Measurements from ENCODE around the gene SMAD3.

The SMAD3 gene

GRCh38 chr15:67174864-67175573 lies 109.6 kb downstream of the SMAD3 start (continued):
- peak; percentile 35; the same call in 1 of the 2 replicates for TF ChIP-seq PATZ1 (tag by site-specific recombination; IDR thresholded peaks at IDR 0.05)
- no peak for TF ChIP-seq EGR2 (tag by site-specific recombination; IDR thresholded peaks at IDR 0.05; ENCODE audit: low read depth)
- TF ChIP-seq ZNF121 (tag by site-specific recombination; IDR thresholded peaks at IDR 0.05): no peak
- no peak for TF ChIP-seq ZNF404 (tag by site-specific recombination; IDR thresholded peaks at IDR 0.05)
- TF ChIP-seq ZNF10 (tag by site-specific recombination; IDR thresholded peaks at IDR 0.05): peak; percentile 83
- TF ChIP-seq ZNF777 (tag by site-specific recombination; IDR thresholded peaks at IDR 0.05; ENCODE audit: borderline replicate concordance): no peak
- TF ChIP-seq OSR2 (tag by site-specific recombination; IDR thresholded peaks at IDR 0.05): peak; percentile 96
- TF ChIP-seq ZNF311 (tag by site-specific recombination; IDR thresholded peaks at IDR 0.05; ENCODE audit: borderline replicate concordance): no peak
- TF ChIP-seq, protein P1, sequence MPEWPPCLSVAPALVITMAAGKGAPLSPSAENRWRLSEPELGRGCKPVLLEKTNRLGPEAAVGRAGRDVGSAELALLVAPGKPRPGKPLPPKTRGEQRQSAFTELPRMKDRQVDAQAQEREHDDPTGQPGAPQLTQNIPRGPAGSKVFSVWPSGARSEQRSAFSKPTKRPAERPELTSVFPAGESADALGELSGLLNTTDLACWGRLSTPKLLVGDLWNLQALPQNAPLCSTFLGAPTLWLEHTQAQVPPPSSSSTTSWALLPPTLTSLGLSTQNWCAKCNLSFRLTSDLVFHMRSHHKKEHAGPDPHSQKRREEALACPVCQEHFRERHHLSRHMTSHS (tag by site-specific recombination; IDR thresholded peaks at IDR 0.05): no peak
- TF ChIP-seq ZNF184 (tag by site-specific recombination; IDR thresholded peaks at IDR 0.05): no peak
- 0 out of 2 replicates have a peak, but pooled peaks have one; percentile 33 for TF ChIP-seq ZBTB10 (tag by site-specific recombination; IDR thresholded peaks at IDR 0.05)
- TF ChIP-seq ZNF366 (tag by site-specific recombination; conservative IDR thresholded peaks at IDR 0.05): peak; percentile 44; the same call in 1 of the 2 replicates
- peak; percentile 32; the same call in 1 of the 2 replicates for TF ChIP-seq ZNF629 (tag by site-specific recombination; IDR thresholded peaks at IDR 0.05)
- TF ChIP-seq ZFP69B (tag by site-specific recombination; IDR thresholded peaks at IDR 0.05): peak; percentile 87
- peak; percentile 74 for TF ChIP-seq ZBTB48 (tag by site-specific recombination; IDR thresholded peaks at IDR 0.05)
- TF ChIP-seq YY2 (tag by site-specific recombination; IDR thresholded peaks at IDR 0.05): 0 out of 2 replicates have a peak, but pooled peaks have one; percentile 29
- peak; percentile 53 for TF ChIP-seq KLF1 (tag by site-specific recombination; IDR thresholded peaks at IDR 0.05)
- TF ChIP-seq, protein P2, sequence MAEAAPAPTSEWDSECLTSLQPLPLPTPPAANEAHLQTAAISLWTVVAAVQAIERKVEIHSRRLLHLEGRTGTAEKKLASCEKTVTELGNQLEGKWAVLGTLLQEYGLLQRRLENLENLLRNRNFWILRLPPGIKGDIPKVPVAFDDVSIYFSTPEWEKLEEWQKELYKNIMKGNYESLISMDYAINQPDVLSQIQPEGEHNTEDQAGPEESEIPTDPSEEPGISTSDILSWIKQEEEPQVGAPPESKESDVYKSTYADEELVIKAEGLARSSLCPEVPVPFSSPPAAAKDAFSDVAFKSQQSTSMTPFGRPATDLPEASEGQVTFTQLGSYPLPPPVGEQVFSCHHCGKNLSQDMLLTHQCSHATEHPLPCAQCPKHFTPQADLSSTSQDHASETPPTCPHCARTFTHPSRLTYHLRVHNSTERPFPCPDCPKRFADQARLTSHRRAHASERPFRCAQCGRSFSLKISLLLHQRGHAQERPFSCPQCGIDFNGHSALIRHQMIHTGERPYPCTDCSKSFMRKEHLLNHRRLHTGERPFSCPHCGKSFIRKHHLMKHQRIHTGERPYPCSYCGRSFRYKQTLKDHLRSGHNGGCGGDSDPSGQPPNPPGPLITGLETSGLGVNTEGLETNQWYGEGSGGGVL (tag by site-specific recombination; IDR thresholded peaks at IDR 0.05): peak; percentile 98
- peak; percentile 78 for TF ChIP-seq PRDM1 (tag by site-specific recombination; IDR thresholded peaks at IDR 0.05)

GRCh38 chr15:67175643-67176071 lies 110.3 kb downstream of the SMAD3 start:
- ChIA-PET POLR2A (interaction anchor here (1.1 kb wide), 1 partner anchor 111 kb away, joined by 4 read pairs; no protein-coding TSS in a partner anchor), CTCF (interaction anchor here (0.5 to 0.8 kb wide), 2 partner anchors 99 to 229 kb away, joined by 3 read pairs; no protein-coding TSS in a partner anchor)
- H3K4me3 ChIP-seq (ENCODE audit: low read depth, low read length): no peak overlapping the region
- no peaks in the 10 kb centered on the region for H3K9me3 ChIP-seq (ENCODE audit: control insufficient read depth, insufficient read depth, low read depth, low read length)
- peaks cover 2% of the 10 kb centered on the region; the same call in 1 of the 2 replicates for H3K4me1 ChIP-seq (ENCODE audit: control insufficient read depth, insufficient read depth, low read length)
- no peak overlapping the region for H3K27ac ChIP-seq (ENCODE audit: extremely low read depth, low read depth, low read length)
- peaks cover 4 to 49% of the 10 kb centered on the region in 2 experiments; a peak in 2 of 3 replicates for H3K36me3 ChIP-seq (ENCODE audit: control insufficient read depth in 2 of 2, insufficient read depth in 1 of 2, low read length in 2 of 2)
- TF ChIP-seq BCL11A (tag by site-specific recombination; IDR thresholded peaks at IDR 0.05; ENCODE audit: low read depth): no peak
- TF ChIP-seq, protein P3, sequence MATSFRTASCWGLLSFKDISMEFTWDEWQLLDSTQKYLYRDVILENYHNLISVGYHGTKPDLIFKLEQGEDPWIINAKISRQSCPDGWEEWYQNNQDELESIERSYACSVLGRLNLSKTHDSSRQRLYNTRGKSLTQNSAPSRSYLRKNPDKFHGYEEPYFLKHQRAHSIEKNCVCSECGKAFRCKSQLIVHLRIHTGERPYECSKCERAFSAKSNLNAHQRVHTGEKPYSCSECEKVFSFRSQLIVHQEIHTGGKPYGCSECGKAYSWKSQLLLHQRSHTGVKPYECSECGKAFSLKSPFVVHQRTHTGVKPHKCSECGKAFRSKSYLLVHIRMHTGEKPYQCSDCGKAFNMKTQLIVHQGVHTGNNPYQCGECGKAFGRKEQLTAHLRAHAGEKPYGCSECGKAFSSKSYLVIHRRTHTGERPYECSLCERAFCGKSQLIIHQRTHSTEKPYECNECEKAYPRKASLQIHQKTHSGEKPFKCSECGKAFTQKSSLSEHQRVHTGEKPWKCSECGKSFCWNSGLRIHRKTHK (tag by site-specific recombination; IDR thresholded peaks at IDR 0.05): no peak
- TF ChIP-seq, protein P4, sequence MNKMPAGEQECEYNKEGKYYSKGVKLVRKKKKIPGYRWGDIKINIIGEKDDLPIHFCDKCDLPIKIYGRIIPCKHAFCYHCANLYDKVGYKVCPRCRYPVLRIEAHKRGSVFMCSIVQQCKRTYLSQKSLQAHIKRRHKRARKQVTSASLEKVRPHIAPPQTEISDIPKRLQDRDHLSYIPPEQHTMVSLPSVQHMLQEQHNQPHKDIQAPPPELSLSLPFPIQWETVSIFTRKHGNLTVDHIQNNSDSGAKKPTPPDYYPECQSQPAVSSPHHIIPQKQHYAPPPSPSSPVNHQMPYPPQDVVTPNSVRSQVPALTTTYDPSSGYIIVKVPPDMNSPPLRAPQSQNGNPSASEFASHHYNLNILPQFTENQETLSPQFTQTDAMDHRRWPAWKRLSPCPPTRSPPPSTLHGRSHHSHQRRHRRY (tag by site-specific recombination; IDR thresholded peaks at IDR 0.05): no peak
- no peak for TF ChIP-seq ZNF16 (tag by site-specific recombination; IDR thresholded peaks at IDR 0.05; ENCODE audit: low read depth)
